Activated T-helper 1 cell treated with anti-CD3 and anti-CD28 coated beads, Interleukin-12 subunit alpha, Interleukin-12 subunit beta, Interleukin-2, Interleukin-4 antibody, amounts not matched to agents 30 ng/mL and 10 ng/mL and 1 ng/mL, durations not matched to agents 14 hours and 24 hours and 36 hours (primary cell): Measurements from ENCODE around the gene STEAP3. TPM values are rescaled to one million over a fixed set of nuclear protein-coding genes. Genes with fewer than 3 reads are reported as not detected.

Source experiments
- DNase-seq: peaks from one replicate; pipeline ENCODE4 v3.0.0; 2021; ENCODE audit warnings: low spot score
- H3K27ac Mint-ChIP-seq: one replicate; pipeline ENCODE4 v1.8.0; 2021; ENCODE audit warnings: mild to moderate bottlenecking, mixed read lengths
- H3K27me3 Mint-ChIP-seq: one replicate; pipeline ENCODE4 v1.8.0; 2022; ENCODE audit warnings: mild to moderate bottlenecking, moderate library complexity, mixed read lengths; ENCODE audit not compliant: insufficient read depth
- H3K36me3 Mint-ChIP-seq: one replicate; pipeline ENCODE4 v1.8.0; 2021; ENCODE audit warnings: low read depth, mixed read lengths
- H3K4me1 Mint-ChIP-seq: one replicate; pipeline ENCODE4 v1.8.0; 2021; ENCODE audit warnings: low read depth, mixed read lengths
- H3K4me3 Mint-ChIP-seq: one replicate; pipeline ENCODE4 v1.8.0; 2021; ENCODE audit warnings: mild to moderate bottlenecking, moderate library complexity, mixed read lengths
- H3K9me3 Mint-ChIP-seq: one replicate; pipeline ENCODE4 v1.8.0; 2021; ENCODE audit warnings: mixed read lengths
- intact Hi-C: fragments of 100-400 bp; cut with micrococcal nuclease; formaldehyde crosslinking; loops from one replicate; pipeline ENCODE4 v1.15.1; 2024
- total RNA-seq: library from RNA; stranded (reverse); gene quantifications from 2 replicates; pipeline ENCODE4 v1.2.3, GENCODE V29; 2022

The STEAP3 gene
- total RNA-seq, 1 donor from 2014 or later: 0.13 TPM

GRCh38 chr2:119293254-119293653 is 69.6 kb downstream of the STEAP3 start:
- intact Hi-C loops: no loop called here
- no peak overlapping the region for H3K27ac Mint-ChIP-seq
- no peaks in the 10 kb centered on the region for H3K27me3 Mint-ChIP-seq
- H3K9me3 Mint-ChIP-seq: no peaks in the 10 kb centered on the region
- no peaks in the 10 kb centered on the region for H3K4me1 Mint-ChIP-seq
- no peaks in the 10 kb centered on the region for H3K36me3 Mint-ChIP-seq
- H3K4me3 Mint-ChIP-seq: no peak overlapping the region
- DNase-seq: no peak

GRCh38 chr2:119293900-119294299 is 70.3 kb downstream of the STEAP3 start:
- Mint-ChIP-seq H3K27me3 (no peaks in the 10 kb centered on the region), H3K4me1 (no peaks in the 10 kb centered on the region), H3K36me3 (no peaks in the 10 kb centered on the region), H3K4me3 (no peak overlapping the region), H3K9me3 (no peaks in the 10 kb centered on the region), H3K27ac (no peak overlapping the region)
- no peak for DNase-seq
- intact Hi-C loops: no loop called here

GRCh38 chr2:119294671-119295070 is 71.0 kb downstream of the STEAP3 start:
- no peaks in the 10 kb centered on the region for H3K4me1 Mint-ChIP-seq
- H3K4me3 Mint-ChIP-seq: no peak overlapping the region
- DNase-seq: no peak
- H3K9me3 Mint-ChIP-seq: no peaks in the 10 kb centered on the region
- no peaks in the 10 kb centered on the region for H3K27me3 Mint-ChIP-seq
- no peaks in the 10 kb centered on the region for H3K36me3 Mint-ChIP-seq
- no peak overlapping the region for H3K27ac Mint-ChIP-seq
- intact Hi-C loops: no loop called here

GRCh38 chr2:119295688-119296375 is 72.2 kb downstream of the STEAP3 start:
- no peak overlapping the region for H3K27ac Mint-ChIP-seq
- H3K4me3 Mint-ChIP-seq: no peak overlapping the region
- H3K9me3 Mint-ChIP-seq: no peaks in the 10 kb centered on the region
- H3K4me1 Mint-ChIP-seq: no peaks in the 10 kb centered on the region
- no peaks in the 10 kb centered on the region for H3K27me3 Mint-ChIP-seq
- intact Hi-C loops: no loop called here
- no peaks in the 10 kb centered on the region for H3K36me3 Mint-ChIP-seq
- no peak for DNase-seq

GRCh38 chr2:119301413-119301812 is 77.8 kb downstream of the STEAP3 start:
- Mint-ChIP-seq H3K27ac (no peak overlapping the region), H3K36me3 (no peaks in the 10 kb centered on the region), H3K9me3 (no peaks in the 10 kb centered on the region), H3K4me1 (no peaks in the 10 kb centered on the region), H3K4me3 (no peak overlapping the region), H3K27me3 (no peaks in the 10 kb centered on the region)
- DNase-seq: no peak
- intact Hi-C loops: no loop called here

GRCh38 chr2:119304847-119305246 is 81.2 kb downstream of the STEAP3 start:
- H3K4me1 Mint-ChIP-seq: no peaks in the 10 kb centered on the region
- H3K36me3 Mint-ChIP-seq: no peaks in the 10 kb centered on the region
- no peak overlapping the region for H3K4me3 Mint-ChIP-seq
- H3K27me3 Mint-ChIP-seq: no peaks in the 10 kb centered on the region
- H3K27ac Mint-ChIP-seq: no peak overlapping the region
- intact Hi-C loops: no loop called here
- H3K9me3 Mint-ChIP-seq: no peaks in the 10 kb centered on the region
- no peak for DNase-seq

GRCh38 chr2:119305497-119306195 is 82.0 kb downstream of the STEAP3 start:
- no peaks in the 10 kb centered on the region for H3K27me3 Mint-ChIP-seq
- DNase-seq: no peak
- intact Hi-C loops: no loop called here
- H3K27ac Mint-ChIP-seq: no peak overlapping the region
- H3K36me3 Mint-ChIP-seq: no peaks in the 10 kb centered on the region
- no peak overlapping the region for H3K4me3 Mint-ChIP-seq
- H3K4me1 Mint-ChIP-seq: no peaks in the 10 kb centered on the region
- no peaks in the 10 kb centered on the region for H3K9me3 Mint-ChIP-seq

- no peaks in the 10 kb centered on the region for H3K27me3 Mint-ChIP-seq
- no peaks in the 10 kb centered on the region for H3K9me3 Mint-ChIP-seq
- no peak overlapping the region for H3K4me3 Mint-ChIP-seq
- no peak for DNase-seq
- H3K36me3 Mint-ChIP-seq: no peaks in the 10 kb centered on the region
- intact Hi-C loops: no loop called here
- no peaks in the 10 kb centered on the region for H3K4me1 Mint-ChIP-seq
- no peak overlapping the region for H3K27ac Mint-ChIP-seq
Observed at GRCh38 chr2:119306196-119306590, 82.6 kb downstream of the STEAP3 start.

- Mint-ChIP-seq H3K27ac (no peak overlapping the region), H3K4me3 (no peak overlapping the region), H3K9me3 (no peaks in the 10 kb centered on the region), H3K36me3 (no peaks in the 10 kb centered on the region), H3K27me3 (no peaks in the 10 kb centered on the region), H3K4me1 (no peaks in the 10 kb centered on the region)
- intact Hi-C loops: no loop called here
- no peak for DNase-seq
Observed at GRCh38 chr2:119307419-119308140, 83.9 kb downstream of the STEAP3 start.

- Mint-ChIP-seq H3K9me3 (no peaks in the 10 kb centered on the region), H3K27me3 (no peaks in the 10 kb centered on the region), H3K27ac (no peak overlapping the region), H3K36me3 (no peaks in the 10 kb centered on the region), H3K4me1 (no peaks in the 10 kb centered on the region), H3K4me3 (no peak overlapping the region)
- no peak for DNase-seq
- intact Hi-C loops: no loop called here
Observed at GRCh38 chr2:119308793-119309330, 85.2 kb downstream of the STEAP3 start.

GRCh38 chr2:119311371-119311770 is 87.7 kb downstream of the STEAP3 start:
- Mint-ChIP-seq H3K9me3 (no peaks in the 10 kb centered on the region), H3K27me3 (no peaks in the 10 kb centered on the region), H3K4me1 (no peaks in the 10 kb centered on the region), H3K27ac (no peak overlapping the region), H3K4me3 (no peak overlapping the region), H3K36me3 (no peaks in the 10 kb centered on the region)
- intact Hi-C loops: no loop called here
- no peak for DNase-seq

- no peak overlapping the region for H3K27ac Mint-ChIP-seq
- no peaks in the 10 kb centered on the region for H3K36me3 Mint-ChIP-seq
- DNase-seq: no peak
- no peaks in the 10 kb centered on the region for H3K9me3 Mint-ChIP-seq
- no peak overlapping the region for H3K4me3 Mint-ChIP-seq
- no peaks in the 10 kb centered on the region for H3K27me3 Mint-ChIP-seq
- intact Hi-C loops: no loop called here
- no peaks in the 10 kb centered on the region for H3K4me1 Mint-ChIP-seq
Observed at GRCh38 chr2:119311831-119312230, 88.2 kb downstream of the STEAP3 start.
